HG02759 (cell line): ENCODE data around the gene LNP1.
A peak's percentile ranks its signal among the peaks of the same experiment; 100 is the strongest.
"Not testable (repeated sequence)": the region's sequence is repeated elsewhere in the genome, so short reads cannot be mapped to it uniquely, and the experiment has no call there.

Experiments used
- ATAC-seq: cut with Tn5 transposase; IDR thresholded peaks from one replicate; pipeline ENCODE4 v1.9.1; 2021; ENCODE audit warnings: mild to moderate bottlenecking, moderate library complexity; ENCODE audit not compliant: unreplicated experiment

Gene LNP1

GRCh38 chr3:100429187-100429716, 27.9 kb downstream of the LNP1 start:
- no peak for ATAC-seq

- no peak for ATAC-seq
These were observed 35.6 kb downstream of the LNP1 start for GRCh38 chr3:100436951-100437350.

- no peak for ATAC-seq
These were observed 36.6 kb downstream of the LNP1 start for GRCh38 chr3:100437721-100438622.

GRCh38 chr3:100438623-100438974, 37.3 kb downstream of the LNP1 start:
- ATAC-seq, result no peak

GRCh38 chr3:100440895-100441294, 39.6 kb downstream of the LNP1 start:
- ATAC-seq, result no peak

- no peak for ATAC-seq
These were observed 42.4 kb downstream of the LNP1 start for GRCh38 chr3:100443690-100444089.

GRCh38 chr3:100447067-100447466, 45.7 kb downstream of the LNP1 start:
- not testable (repeated sequence) for ATAC-seq

GRCh38 chr3:100448079-100448478, 46.7 kb downstream of the LNP1 start:
- ATAC-seq, result no peak

- no peak for ATAC-seq
These were observed 47.9 kb downstream of the LNP1 start for GRCh38 chr3:100449214-100449613.

- ATAC-seq, result no peak
These were observed 53.3 kb downstream of the LNP1 start for GRCh38 chr3:100454677-100455076.

GRCh38 chr3:100455841-100456550, 54.7 kb downstream of the LNP1 start:
- ATAC-seq, result no peak

- ATAC-seq, result no peak
These were observed 55.4 kb downstream of the LNP1 start for GRCh38 chr3:100456745-100457144.

- no peak for ATAC-seq
These were observed 56.5 kb downstream of the LNP1 start for GRCh38 chr3:100457811-100458210.

- no peak for ATAC-seq
These were observed 57.5 kb downstream of the LNP1 start for GRCh38 chr3:100458814-100459213.

GRCh38 chr3:100463002-100463401, 61.7 kb downstream of the LNP1 start:
- ATAC-seq, result peak; percentile 83

- no peak for ATAC-seq
These were observed 62.4 kb downstream of the LNP1 start for GRCh38 chr3:100463646-100464155.

GRCh38 chr3:100465892-100466777, 64.8 kb downstream of the LNP1 start:
- ATAC-seq, result peak; percentile 49

GRCh38 chr3:100467133-100467532, 65.8 kb downstream of the LNP1 start:
- no peak for ATAC-seq

- no peak for ATAC-seq
These were observed 67.3 kb downstream of the LNP1 start for GRCh38 chr3:100468676-100469075.

GRCh38 chr3:100470951-100471350, 69.6 kb downstream of the LNP1 start:
- ATAC-seq, result no peak

- ATAC-seq, result no peak
These were observed 70.1 kb downstream of the LNP1 start for GRCh38 chr3:100471444-100471843.
